ENCODE results near the gene RPEL1.
"Not testable (repeated sequence)": the region's sequence is repeated elsewhere in the genome, so short reads cannot be mapped to it uniquely, and the experiment has no call there.

The RPEL1 gene

GRCh38 chr10:103235775-103236174 is 9.9 kb upstream of the RPEL1 start:
- DNase-seq (ENCODE audit: low read depth): no peak

- DNase-seq (ENCODE audit: low read depth): no peak
Measured at GRCh38 chr10:103238506-103239252, 7.0 kb upstream of the RPEL1 start.

- DNase-seq (ENCODE audit: low read depth): no peak
Measured at GRCh38 chr10:103241262-103242011, 4.2 kb upstream of the RPEL1 start.

- peak; percentile 42 for DNase-seq (ENCODE audit: low read depth)
Measured at GRCh38 chr10:103244666-103245271, 918 bp upstream of the RPEL1 start.

- DNase-seq (ENCODE audit: low read depth): no peak
Measured at GRCh38 chr10:103246324-103246723, 637 bp downstream of the RPEL1 start.

- DNase-seq (ENCODE audit: low read depth): no peak
Measured at GRCh38 chr10:103254113-103254512, 8.4 kb downstream of the RPEL1 start.

- no peak for DNase-seq (ENCODE audit: low read depth)
Measured at GRCh38 chr10:103254538-103255325, 9.0 kb downstream of the RPEL1 start.

- no peak for DNase-seq (ENCODE audit: low read depth)
Measured at GRCh38 chr10:103256613-103257012, 10.9 kb downstream of the RPEL1 start.

GRCh38 chr10:103257812-103258211 is 12.1 kb downstream of the RPEL1 start:
- no peak for DNase-seq (ENCODE audit: low read depth)

GRCh38 chr10:103258928-103259327 is 13.2 kb downstream of the RPEL1 start:
- not testable (repeated sequence) for DNase-seq (ENCODE audit: low read depth)

GRCh38 chr10:103259989-103260388 is 14.3 kb downstream of the RPEL1 start:
- no peak for DNase-seq (ENCODE audit: low read depth)

- no peak for DNase-seq (ENCODE audit: low read depth)
Measured at GRCh38 chr10:103262229-103262628, 16.5 kb downstream of the RPEL1 start.

- DNase-seq (ENCODE audit: low read depth): no peak
Measured at GRCh38 chr10:103265717-103266329, 20.1 kb downstream of the RPEL1 start.

- no peak for DNase-seq (ENCODE audit: low read depth)
Measured at GRCh38 chr10:103273041-103273441, 27.4 kb downstream of the RPEL1 start.

- DNase-seq (ENCODE audit: low read depth): no peak
Measured at GRCh38 chr10:103276251-103276895, 30.7 kb downstream of the RPEL1 start.

GRCh38 chr10:103276896-103277712 is 31.4 kb downstream of the RPEL1 start, which contains the start of gene INA:
INA (plus strand) TSS chr10:103277138; CDS start chr10:103277212, 74 bp downstream.
- peak; percentile 39 for DNase-seq (ENCODE audit: low read depth)

GRCh38 chr10:103277713-103278536 is 32.2 kb downstream of the RPEL1 start:
- no peak for DNase-seq (ENCODE audit: low read depth)

GRCh38 chr10:103278537-103278823 is 32.8 kb downstream of the RPEL1 start:
- DNase-seq (ENCODE audit: low read depth): no peak

- peak; percentile 35 for DNase-seq (ENCODE audit: low read depth)
Measured at GRCh38 chr10:103278862-103279298, 33.2 kb downstream of the RPEL1 start.

GRCh38 chr10:103280031-103280430 is 34.3 kb downstream of the RPEL1 start:
- DNase-seq (ENCODE audit: low read depth): no peak
